Measurements from ENCODE around the gene LRRC25. TPM values are rescaled to one million over a fixed set of nuclear protein-coding genes. Genes with fewer than 3 reads are reported as not detected.

LRRC25 gene
- polyA plus RNA-seq (ENCODE audit: insufficient read length in 4 of 4), result 1 to 10 TPM; 1.0 to 1.3 (median 1.2) TPM

- DNase-seq (ENCODE audit: low read depth in 4 of 4, low spot score in 3 of 4), result no peak
Measured at GRCh38 chr19:18397242-18398202, at the start of gene LRRC25. Gene LRRC25 (minus strand): TSS chr19:18397622. CDS start chr19:18396963, 659 bp downstream.

GRCh38 chr19:18446811-18447359, 49.5 kb upstream of the LRRC25 start:
- no peak for DNase-seq (ENCODE audit: low read depth in 4 of 4, low spot score in 3 of 4)

GRCh38 chr19:18446145-18446810, 48.9 kb upstream of the LRRC25 start:
- no peak for DNase-seq (ENCODE audit: low read depth in 4 of 4, low spot score in 3 of 4)

GRCh38 chr19:18445262-18445948, 48.0 kb upstream of the LRRC25 start:
- no peak for DNase-seq (ENCODE audit: low read depth in 4 of 4, low spot score in 3 of 4)

GRCh38 chr19:18444513-18444912, 47.1 kb upstream of the LRRC25 start:
- no peak for DNase-seq (ENCODE audit: low read depth in 4 of 4, low spot score in 3 of 4)

GRCh38 chr19:18443831-18444230, 46.4 kb upstream of the LRRC25 start:
- no peak for DNase-seq (ENCODE audit: low read depth in 4 of 4, low spot score in 3 of 4)

- DNase-seq (ENCODE audit: low read depth in 4 of 4, low spot score in 3 of 4), result no peak
Measured at GRCh38 chr19:18443406-18443805, 46.0 kb upstream of the LRRC25 start.

- DNase-seq (ENCODE audit: low read depth in 4 of 4, low spot score in 3 of 4), result no peak
Measured at GRCh38 chr19:18442941-18443340, 45.5 kb upstream of the LRRC25 start.

- no peak for DNase-seq (ENCODE audit: low read depth in 4 of 4, low spot score in 3 of 4)
Measured at GRCh38 chr19:18441804-18442788, 44.7 kb upstream of the LRRC25 start.

GRCh38 chr19:18440936-18441803, 43.7 kb upstream of the LRRC25 start:
- DNase-seq (ENCODE audit: low read depth in 4 of 4, low spot score in 3 of 4), result no peak

GRCh38 chr19:18440415-18440877, 43.0 kb upstream of the LRRC25 start:
- no peak for DNase-seq (ENCODE audit: low read depth in 4 of 4, low spot score in 3 of 4)

- no peak for DNase-seq (ENCODE audit: low read depth in 4 of 4, low spot score in 3 of 4)
Measured at GRCh38 chr19:18439910-18440237, 42.5 kb upstream of the LRRC25 start.

- DNase-seq (ENCODE audit: low read depth in 4 of 4, low spot score in 3 of 4), result no peak
Measured at GRCh38 chr19:18439025-18439909, 41.8 kb upstream of the LRRC25 start.

GRCh38 chr19:18438331-18439024, 41.1 kb upstream of the LRRC25 start:
- no peak for DNase-seq (ENCODE audit: low read depth in 4 of 4, low spot score in 3 of 4)

- DNase-seq (ENCODE audit: low read depth in 4 of 4, low spot score in 3 of 4), result no peak
Measured at GRCh38 chr19:18437491-18438330, 40.3 kb upstream of the LRRC25 start, which contains the start of gene ISYNA1. Gene ISYNA1 (minus strand): TSS chr19:18438133. CDS start chr19:18437979, 154 bp downstream.
